ENCODE measurements around the gene TDRD7.
"Not testable (repeated sequence)": the region's sequence is repeated elsewhere in the genome, so short reads cannot be mapped to it uniquely, and the experiment has no call there.

TDRD7 gene

DNA sequence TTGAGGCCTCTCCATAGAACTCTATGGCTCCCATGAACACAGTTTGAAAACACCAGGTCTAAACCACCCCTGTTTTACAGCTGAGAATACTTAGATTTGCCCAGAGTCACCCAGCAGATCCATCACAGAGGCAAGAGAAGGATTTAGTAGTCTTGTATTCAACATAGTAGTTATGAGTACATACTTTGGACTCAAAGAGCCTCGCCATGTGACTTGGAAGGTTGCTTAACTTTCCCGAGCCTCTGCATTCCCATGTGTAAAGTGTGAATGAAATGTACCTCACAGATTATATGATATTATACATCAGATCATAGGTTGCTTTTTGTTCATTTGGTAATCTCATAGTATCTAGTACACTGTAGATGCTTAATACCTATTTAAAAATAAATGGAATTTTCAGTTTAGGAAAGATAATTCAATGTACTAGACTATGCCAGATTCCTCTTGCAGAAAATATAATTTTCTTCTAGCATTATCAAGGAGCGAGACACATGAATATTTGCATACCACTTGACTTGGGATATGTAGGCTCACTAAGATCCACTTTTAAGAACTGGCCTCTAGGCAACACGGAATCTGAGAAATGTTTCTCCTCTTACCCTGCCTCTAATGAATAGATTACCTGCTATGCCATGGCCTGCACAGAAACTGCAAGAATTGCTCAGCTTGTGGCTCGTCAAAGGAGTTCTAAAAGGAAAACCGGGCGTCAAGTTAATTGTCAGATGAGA lies 18.6 kb downstream of the TDRD7 start:
- no peak for DNase-seq

DNA sequence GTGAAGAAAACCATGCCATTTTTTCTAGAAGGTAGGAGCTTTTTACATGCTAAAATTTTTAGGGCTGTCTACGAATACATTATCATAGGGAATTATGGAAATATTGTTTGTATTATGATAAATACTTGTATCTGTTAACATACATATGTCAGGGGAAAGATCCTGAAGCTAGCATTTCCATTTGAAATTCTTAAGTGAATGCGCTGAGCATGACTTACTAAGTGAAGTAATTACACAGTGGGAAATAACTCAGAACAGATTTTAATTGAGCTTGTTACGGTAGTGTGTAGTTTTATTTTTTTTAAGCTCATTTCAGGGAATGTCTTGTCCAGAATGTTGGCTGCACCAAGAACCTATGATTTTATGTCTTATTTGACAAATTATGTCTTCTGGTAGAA lies 19.1 kb downstream of the TDRD7 start:
- no peak for DNase-seq

DNA sequence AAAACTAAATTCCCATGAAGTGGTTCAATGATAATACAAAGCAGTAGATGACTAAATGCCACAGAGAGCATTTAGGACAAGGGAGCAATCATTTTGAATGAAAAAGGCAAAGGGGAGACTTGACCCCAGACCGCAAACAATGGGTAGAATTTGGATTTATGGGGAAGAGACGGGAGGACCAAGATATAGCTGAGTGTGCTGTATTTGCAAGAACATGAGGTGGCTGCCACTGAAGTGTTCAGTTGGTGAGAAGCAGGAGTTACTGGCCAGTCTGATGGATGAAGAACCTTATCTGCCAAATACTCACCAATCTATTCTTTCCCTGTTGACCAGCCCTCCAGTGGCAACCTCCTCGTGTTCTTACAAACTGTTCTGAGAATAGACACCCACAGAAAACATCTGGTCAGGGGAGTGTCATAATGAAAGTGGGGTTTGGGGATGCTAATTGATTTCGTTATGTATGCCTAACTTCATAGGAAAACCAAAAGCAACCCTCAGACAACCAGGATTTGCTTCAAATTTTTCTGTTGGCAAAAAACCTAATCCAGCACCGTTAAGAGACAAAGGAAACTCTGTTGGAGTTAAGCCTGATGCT lies 19.8 kb downstream of the TDRD7 start:
- no peak for DNase-seq

DNA sequence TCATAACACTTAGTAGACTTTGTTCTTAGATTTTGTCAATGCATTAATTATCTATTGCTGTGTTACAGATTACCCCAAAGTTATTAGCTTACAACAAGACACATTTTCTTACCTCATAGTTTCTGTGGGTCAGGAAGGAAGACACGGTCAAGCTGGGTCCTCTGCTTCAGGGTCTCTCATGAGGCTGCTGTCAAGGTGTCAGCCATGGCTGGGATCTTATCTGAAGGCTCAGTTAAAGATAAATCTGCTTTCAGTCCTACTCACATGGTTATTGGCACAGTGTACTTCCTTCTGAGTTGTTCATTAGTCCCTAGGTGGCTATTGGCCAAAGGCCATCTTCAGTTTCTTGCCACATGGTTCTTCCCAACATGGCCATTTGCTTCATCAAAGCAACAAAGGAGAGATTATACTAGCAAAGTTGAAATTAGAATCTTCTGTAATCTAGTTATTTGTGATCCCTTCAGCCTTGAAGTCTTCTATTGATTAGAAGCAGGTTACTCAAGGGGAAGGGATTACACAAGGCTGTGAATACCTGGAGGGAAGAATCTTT lies 25.2 kb downstream of the TDRD7 start:
- no peak for DNase-seq

DNA sequence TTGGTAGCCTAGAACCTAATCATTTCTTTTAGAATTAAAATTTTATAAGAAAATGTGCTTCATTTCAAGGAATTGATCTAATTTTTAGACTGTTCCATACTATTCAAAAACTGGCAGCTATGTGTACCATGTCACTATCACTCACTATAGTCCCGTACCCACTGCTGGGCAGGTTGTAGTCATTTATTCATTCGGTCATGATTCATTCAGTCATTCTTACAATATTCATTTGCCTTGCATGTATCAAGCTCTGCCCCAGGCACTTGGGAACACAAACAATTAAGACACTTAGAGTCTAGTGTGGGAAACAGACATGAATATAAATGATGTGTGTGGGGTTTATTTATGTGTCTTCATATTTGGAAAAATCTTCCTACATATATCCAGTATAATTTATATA lies 26.4 kb downstream of the TDRD7 start:
- DNase-seq, result no peak

DNA sequence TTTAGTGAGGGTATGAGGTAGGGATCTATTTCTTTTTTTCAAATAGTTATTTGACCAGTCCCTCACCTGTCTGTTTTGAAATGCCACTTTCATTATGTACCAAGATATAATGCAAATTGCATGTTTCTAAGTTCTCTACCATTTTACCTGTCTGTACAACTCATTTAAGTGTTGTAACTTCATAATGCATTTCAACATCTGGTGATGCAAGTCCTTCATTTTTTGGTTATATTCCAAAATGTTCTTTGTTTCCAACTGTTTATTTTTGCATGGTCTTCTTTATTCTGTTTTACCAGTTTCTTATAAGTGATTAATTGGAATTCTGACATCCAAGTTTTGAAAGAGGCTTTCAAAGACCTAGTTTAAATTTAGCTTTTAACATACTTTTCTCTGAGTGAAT lies 26.8 kb downstream of the TDRD7 start:
- DNase-seq, result no peak

DNA sequence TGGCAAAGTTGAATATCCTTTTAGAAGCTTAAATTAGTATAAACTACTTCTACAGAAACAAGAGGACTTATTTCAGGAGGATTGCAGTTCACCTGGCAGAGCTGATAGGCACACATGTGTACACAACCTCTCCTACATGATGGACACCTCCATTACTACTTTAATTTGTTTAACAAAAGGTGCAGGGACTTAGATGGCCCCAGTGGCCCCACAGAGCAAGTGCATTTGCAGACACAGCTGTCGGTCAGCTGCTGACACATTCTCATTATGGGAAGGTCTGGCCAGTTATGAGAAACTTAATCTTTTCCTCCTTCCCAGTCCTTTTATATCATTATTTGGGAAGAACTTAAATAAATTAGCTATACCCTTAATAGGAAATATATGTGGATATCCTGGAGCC lies 28.3 kb downstream of the TDRD7 start:
- DNase-seq, result no peak

DNA sequence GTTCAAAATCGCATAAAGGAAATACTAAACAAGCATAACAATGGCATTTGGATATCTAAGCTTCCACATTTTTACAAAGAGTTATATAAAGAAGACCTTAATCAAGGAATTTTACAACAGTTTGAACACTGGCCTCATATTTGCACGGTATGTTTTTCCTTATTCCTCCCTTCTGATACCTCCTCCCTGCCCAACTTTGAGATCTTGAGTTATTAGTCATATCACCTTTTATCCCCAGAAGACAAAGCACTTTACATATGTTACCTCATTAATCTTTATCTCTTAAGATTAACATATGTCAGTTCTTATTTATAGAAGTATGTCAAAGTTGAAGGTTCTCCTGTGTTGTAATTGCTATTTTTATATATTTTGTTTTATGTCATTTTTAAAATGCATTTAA lies 29.8 kb downstream of the TDRD7 start:
- DNase-seq, result no peak

DNA sequence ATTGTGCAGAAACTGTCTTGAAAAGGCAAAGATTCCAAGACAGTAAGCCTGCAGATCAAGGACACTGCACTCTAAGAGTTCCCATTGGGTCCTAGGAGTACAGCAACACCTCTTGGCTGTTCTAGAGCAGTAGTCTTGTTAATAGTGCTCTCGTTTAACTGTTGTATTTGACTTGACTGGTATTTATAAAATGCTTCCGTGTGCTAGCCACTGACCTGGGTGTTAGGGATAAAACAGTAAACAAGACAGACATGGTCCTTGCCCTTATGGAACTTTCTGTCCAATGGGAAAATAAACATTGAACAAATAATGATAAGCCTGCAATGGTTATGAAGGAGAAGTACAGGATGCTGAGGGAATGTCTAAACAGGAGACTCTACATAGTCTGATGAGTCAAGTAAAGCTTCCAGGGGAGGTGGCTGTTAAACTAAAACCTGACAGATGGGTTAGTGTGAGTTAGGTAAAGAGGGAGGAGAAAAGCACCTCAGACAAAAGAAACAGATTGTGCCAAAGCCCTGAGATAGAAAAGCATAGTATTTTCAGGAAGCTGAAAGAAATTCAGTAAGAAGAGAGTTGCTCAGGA lies 33.3 kb downstream of the TDRD7 start:
- no peak for DNase-seq

DNA sequence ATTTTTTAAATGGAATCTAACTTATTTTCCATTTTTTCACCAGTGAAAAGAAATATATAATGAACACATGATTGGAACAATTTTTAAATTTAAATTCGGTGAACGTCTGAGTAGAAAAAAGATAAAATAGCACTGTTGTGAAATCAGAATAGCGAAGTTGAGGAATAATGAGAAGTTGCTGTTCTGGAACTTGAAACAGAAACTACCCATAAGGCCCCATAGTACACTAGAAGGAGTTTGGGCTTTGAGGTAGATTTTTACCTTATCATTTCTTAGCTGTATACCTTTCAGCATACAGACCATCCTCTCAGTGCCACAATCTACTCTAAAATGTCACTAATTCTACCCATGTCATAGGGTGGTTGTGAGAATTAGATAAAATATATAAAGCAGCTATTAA lies 35.1 kb downstream of the TDRD7 start:
- no peak for DNase-seq

DNA sequence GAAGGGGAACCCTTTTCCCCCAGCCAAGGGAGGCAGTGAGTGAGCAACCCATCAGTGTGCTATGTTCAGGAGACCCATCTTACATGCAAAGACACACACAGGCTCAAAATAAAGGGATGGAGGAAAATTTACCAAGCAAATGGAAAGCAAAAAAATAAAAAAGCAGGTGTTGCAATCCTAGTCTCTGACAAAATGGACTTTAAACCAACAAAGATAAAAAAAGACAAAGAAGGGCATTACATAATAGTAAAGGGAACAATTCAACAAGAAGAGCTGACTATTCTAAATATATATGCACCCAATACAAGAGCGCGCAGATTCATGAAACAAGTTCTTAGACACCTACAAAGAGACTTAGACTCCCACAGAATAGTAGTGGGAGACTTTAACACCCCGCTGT lies 41.7 kb downstream of the TDRD7 start:
- DNase-seq, result not testable (repeated sequence)

DNA sequence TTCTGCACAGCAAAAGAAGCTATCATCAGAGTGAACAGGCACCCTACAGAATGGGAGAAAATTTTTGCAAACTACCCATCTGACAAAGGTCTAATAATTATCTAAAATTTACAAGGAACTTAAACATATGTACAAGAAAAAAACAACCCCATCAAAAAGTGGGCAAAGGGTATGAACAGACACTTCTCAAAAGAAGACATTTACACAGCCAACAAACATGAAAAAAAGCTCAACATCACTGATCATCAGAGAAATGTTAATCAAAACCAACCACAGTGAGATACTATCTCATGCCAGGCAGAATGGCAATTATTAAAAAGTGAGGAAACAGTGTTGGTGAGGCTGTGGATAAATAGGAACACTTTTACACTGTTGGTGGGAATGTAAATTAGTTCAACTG lies 44.9 kb downstream of the TDRD7 start:
- not testable (repeated sequence) for DNase-seq

DNA sequence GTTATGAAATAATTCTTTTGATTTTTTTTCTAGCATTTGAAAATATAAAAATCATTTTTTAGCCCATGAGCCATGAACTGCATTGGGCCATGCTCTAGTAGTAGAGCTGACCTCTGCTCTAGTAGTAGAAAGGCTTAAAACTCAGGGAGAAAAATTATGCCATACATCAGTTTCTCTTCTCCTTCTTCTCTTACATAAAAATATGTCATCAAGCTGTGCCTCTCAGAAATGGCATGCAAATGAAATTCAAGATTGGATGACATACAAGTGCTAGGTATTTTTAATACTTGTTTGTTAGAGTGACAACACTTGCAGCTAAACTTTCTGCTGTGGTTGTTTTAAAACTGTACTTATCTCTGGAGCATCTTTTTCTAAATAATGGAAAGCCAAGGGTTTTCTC lies 47.4 kb downstream of the TDRD7 start:
- DNase-seq, result no peak

DNA sequence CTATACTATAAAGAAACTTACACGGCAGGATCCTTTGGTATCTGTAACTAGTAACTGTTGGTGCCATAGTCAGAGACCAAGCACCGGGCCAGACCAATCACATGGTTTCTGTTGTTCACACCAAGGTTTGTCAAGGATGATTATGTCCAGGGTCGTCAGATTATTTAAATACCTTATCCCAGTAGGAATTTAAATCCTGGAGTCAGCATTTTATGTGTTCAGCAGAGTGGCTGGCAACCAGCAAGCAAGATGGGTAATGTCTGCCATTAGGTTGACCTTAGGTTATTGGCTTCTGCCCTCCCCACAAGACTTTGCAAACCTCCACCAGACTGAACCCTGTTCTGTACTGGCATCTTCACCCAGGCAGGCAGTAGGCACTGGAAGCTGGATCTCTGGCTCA lies 50.3 kb downstream of the TDRD7 start:
- no peak for DNase-seq

DNA sequence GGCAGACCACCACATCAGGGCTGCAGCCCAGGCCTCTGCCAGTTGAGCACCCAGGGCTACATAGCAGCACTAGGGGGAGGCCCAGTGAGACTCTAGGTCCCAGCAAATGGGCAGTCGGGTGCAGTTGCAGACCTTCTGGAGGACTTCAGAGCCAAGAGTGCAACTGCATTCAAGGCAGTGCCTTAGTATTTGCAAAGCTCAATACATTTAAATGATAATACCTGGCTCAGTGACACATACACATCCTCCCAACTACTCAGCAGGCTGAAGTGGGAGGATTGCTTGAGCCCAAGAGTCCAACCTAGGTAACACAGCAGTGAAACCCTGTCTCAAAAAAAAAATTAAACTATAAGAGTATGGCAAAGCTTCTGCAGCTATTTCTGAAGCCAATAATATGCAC lies 51.0 kb downstream of the TDRD7 start:
- DNase-seq, result no peak

DNA sequence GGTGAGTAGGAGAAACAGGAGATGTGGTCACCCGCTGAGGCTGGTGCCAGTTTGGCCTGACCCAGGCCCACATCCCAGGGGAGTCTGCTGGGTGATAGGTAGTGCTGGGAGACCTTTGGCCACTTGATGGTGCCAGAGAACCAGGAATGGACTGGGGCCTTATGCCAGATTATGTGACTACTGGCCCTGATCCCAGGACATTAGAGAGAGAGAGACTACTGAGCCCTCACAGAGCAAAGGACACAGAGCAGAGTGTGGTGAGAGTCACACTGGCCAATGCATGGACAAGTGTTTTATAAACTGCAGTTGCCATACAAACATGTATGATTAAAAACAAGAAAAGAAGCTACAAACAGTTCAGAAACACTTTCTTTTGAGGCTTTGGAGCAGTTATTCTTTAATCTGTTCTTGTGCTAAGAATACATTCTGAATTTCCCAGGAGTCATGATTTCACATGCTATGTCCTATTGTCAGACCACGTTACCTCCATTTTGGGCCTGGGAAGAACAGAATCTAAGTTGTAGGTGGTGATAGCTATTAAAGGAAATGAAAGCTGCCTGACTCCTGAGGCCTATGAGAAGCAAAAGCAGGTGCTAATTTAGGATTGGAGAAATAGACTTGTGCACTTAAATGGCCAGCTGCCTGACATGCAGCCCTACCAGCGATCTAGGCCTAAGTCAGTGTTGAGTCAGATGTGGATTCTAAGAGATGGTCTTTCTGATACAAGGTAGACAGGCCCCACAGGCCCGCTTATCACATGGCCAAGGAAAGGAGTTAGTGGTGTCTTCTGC lies 57.0 kb downstream of the TDRD7 start:
- DNase-seq, result peak; percentile 69

DNA sequence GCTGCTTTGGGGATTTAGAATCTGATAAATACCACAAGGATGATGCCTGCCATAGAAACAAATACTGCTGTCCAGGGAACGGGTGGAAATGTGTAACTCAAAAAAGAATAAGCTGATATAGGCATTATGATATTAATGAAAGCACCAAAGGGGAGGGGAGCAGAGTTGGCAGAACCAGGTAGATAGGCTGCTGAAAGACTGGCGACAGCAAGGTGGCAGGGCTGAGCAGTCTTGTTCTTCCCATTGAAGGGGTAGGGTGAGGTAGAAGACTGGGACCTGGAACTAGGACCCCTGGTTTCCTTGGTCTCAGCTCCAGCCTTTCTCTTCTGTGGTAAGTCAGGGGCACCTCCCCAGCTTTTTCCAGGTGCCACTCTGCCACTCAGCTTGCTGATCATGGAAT lies 58.2 kb downstream of the TDRD7 start:
- no peak for DNase-seq

DNA sequence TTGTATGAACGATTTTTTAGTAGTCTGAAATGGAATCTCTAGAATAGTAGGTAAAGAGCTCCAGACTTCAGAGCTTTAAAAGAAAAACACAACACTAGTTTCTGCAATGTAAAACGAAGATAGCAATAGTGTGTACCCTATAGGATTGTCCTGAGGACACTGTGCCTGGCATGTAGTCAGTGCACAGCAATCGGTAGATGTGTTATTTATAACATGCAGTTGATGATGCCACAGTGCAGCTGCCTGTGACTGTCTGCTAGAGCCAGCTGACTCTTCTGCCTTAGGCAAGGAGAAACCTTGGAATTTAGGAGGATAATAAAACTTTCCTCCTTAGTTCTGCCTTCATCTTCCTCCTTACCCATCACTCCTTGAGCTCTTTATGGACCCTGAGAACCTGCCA lies 61.8 kb downstream of the TDRD7 start:
- no peak for DNase-seq

DNA sequence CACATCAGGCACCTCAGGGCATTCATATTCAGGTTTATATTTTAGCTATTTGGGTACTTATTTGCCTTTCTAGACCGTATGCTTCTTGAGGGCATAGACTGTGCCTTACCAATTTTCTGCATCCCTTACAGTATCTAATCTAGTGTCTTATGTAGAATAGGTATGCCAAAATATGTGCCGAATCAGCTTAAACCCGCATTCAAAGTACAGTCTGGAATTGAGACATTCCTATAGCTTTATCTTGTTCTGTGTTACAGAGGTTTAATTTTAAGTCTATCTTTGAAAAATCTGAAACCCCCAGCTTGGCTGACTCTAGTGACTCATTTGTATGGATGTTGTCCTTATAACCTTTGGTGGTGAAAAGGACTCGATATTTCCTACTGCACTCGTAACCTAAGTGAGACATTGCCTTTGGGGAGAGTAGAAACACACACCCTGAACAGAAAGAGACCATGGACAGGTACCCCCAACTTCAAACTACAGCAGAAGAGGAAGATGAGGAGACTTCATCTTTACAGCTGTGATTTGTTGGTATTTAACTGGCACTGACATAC lies 62.6 kb downstream of the TDRD7 start:
- DNase-seq, result no peak

DNA sequence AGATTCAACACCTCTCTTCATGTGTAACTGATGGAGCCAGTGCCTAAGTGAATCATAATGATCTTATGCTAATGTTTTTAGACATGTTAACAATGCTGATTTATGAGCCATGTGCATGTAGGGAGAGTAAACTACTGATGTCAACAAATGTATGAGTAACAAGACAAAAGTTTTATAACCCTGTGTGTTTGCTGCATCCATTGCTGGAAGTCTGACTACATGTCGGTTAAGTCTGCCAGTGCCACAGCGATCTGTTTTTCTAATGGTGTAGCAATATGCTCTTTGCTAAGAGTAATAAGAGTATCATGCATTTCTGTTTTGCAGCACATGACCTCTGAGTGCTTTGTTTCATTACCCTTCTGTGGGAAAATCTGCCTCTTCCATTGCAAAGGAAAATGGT lies 63.2 kb downstream of the TDRD7 start:
- no peak for DNase-seq

DNA sequence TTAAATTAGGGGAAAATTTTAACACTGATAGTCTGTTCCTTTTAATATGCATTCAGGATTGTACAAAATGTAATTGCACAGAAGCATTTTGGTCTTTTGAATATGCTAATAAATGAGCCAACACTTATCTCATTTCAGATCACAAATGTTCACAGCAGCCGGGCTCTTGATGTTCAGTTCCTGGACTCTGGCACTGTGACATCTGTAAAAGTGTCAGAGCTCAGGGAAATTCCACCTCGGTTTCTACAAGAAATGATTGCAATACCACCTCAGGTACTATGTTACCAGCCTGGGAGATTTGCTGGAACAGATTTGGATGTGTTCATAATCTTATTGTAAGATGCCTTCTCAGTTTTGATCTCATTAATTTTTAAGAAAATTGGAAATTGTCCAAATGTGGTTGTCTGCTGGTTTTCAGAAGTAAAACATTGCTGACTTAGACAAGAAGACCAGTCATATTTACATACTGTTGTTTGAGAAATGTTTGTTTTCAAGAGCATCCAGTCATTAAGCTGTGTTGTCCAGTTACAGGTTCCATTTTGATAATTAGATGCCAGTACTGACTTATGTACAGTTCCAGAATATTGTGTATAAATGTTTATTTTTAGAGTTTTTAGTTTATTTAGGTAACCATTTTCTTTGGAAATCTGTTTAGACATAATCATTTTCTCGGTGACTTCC lies 66.5 kb downstream of the TDRD7 start:
- DNase-seq, result no peak

DNA sequence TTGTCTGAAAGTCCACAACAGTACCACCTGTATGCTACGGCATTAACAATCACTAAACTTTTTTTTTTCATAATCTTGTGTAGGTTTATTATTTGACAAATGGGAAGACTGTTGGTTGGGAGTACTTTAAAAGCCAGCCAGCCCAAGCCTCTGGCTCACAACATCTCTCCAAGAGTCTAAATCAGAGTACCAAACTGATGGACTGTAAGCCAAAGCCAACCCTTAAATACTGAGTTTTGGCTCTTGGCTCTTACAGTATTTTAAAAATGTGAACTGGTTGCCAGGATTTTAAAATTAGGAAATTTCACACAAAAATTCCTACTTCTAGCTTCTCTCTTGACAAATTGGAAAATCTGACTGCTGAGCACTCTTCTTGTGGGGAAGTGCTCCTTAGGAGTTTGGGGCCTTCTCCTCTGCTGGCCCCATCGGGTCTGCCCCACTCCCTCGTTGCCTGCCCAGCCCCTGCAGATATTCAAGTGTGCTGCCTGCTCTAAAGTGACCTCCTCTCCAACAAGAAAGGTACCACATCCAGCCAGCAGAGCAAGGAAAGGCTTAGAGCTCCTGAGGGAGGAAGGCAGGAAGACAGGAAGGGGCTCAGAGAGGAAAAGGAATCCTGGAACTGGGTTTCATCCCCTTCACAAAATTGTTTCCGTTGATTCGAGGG lies 67.7 kb downstream of the TDRD7 start:
- no peak for DNase-seq

Measured in retina (tissue), 1 donor.